HG03342 (cell line): ENCODE data around the gene MYO1A.
"Not testable (repeated sequence)": the region's sequence is repeated elsewhere in the genome, so short reads cannot be mapped to it uniquely, and the experiment has no call there.

Experiments
- ATAC-seq: cut with Tn5 transposase; IDR thresholded peaks from one replicate; pipeline ENCODE4 v1.9.1; 2021; ENCODE audit warnings: mild to moderate bottlenecking, moderate library complexity; ENCODE audit not compliant: unreplicated experiment

The MYO1A gene

GRCh38 chr12:57087691-57088353 lies 37.9 kb upstream of the MYO1A start:
- ATAC-seq, result peak; percentile 30

GRCh38 chr12:57087010-57087690 lies 37.2 kb upstream of the MYO1A start:
- peak; percentile 30 for ATAC-seq

- ATAC-seq, result no peak
Measured at GRCh38 chr12:57086493-57087009, 36.6 kb upstream of the MYO1A start.

GRCh38 chr12:57085999-57086492 lies 36.1 kb upstream of the MYO1A start:
- ATAC-seq, result no peak

GRCh38 chr12:57080855-57081254 lies 30.9 kb upstream of the MYO1A start:
- ATAC-seq, result no peak

- ATAC-seq, result no peak
Measured at GRCh38 chr12:57079821-57080220, 29.9 kb upstream of the MYO1A start.

- peak; percentile 96 for ATAC-seq
Measured at GRCh38 chr12:57078519-57079404, 28.8 kb upstream of the MYO1A start, which contains the start of gene NEMP1. Gene NEMP1 (minus strand): TSS chr12:57078791. CDS start chr12:57078745, 46 bp downstream.

- not testable (repeated sequence) for ATAC-seq
Measured at GRCh38 chr12:57073566-57074450, 23.9 kb upstream of the MYO1A start.

GRCh38 chr12:57072661-57073060 lies 22.7 kb upstream of the MYO1A start:
- ATAC-seq, result no peak

GRCh38 chr12:57069523-57069922 lies 19.6 kb upstream of the MYO1A start:
- ATAC-seq, result peak; percentile 84

- ATAC-seq, result no peak
Measured at GRCh38 chr12:57066245-57066644, 16.3 kb upstream of the MYO1A start.

- ATAC-seq, result peak; percentile 78
Measured at GRCh38 chr12:57063991-57064685, 14.2 kb upstream of the MYO1A start.

GRCh38 chr12:57058454-57058853 lies 8.5 kb upstream of the MYO1A start:
- no peak for ATAC-seq

- no peak for ATAC-seq
Measured at GRCh38 chr12:57057067-57057751, 7.3 kb upstream of the MYO1A start.

GRCh38 chr12:57055824-57056223 lies 5.9 kb upstream of the MYO1A start:
- no peak for ATAC-seq

GRCh38 chr12:57053901-57054300 lies 4.0 kb upstream of the MYO1A start:
- not testable (repeated sequence) for ATAC-seq

- not testable (repeated sequence) for ATAC-seq
Measured at GRCh38 chr12:57053146-57053545, 3.2 kb upstream of the MYO1A start.

GRCh38 chr12:57051011-57051410 lies 1.1 kb upstream of the MYO1A start:
- ATAC-seq, result no peak

- no peak for ATAC-seq
Measured at GRCh38 chr12:57049119-57049446, 846 bp downstream of the MYO1A start.
